ENCODE data around the gene IGFBP7. TPM values are rescaled to one million over a fixed set of nuclear protein-coding genes. Genes with fewer than 3 reads are reported as not detected.

Gene IGFBP7
- total and polyA plus RNA-seq, 2 of the 8 experiments (the other 6 are each of a cell fraction or from before 2014, with no cell fraction given): 0.17 to 0.48 TPM

GRCh38 chr4:57083090-57083489, 27.1 kb downstream of the IGFBP7 start:
- H3K36me3 ChIP-seq (ENCODE audit: control insufficient read depth in 2 of 4, insufficient read depth in 4 of 4, low read length in 3 of 4): no peaks in the 10 kb centered on the region
- 46% methylated on average over 2 of the region's 2 CpGs; no CpG with 5 or more reads in 1 of the 2 experiments for WGBS, 2 experiments (ENCODE audit: extremely low coverage in 1 of 2, insufficient coverage in 1 of 2, insufficient read length in 1 of 2, insufficient replicate concordance in 2 of 2, low coverage in 1 of 2, low lambda C conversion rate in 2 of 2, missing lambda C conversion rate in 1 of 2)
- H3K27me3 ChIP-seq (replicated peaks in 1 of 4; ENCODE audit: control insufficient read depth in 3 of 4, extremely low read depth in 1 of 4, insufficient read depth in 3 of 4, low read length in 3 of 4): no peaks in the 10 kb centered on the region
- H4K91ac ChIP-seq (replicated peaks; ENCODE audit: insufficient read length, low read length): no peak overlapping the region
- no peak overlapping the region for H3K4me3 ChIP-seq (ENCODE audit: extremely low read depth in 1 of 4, insufficient read depth in 2 of 4, low read depth in 3 of 4, low read length in 4 of 4)
- no peak overlapping the region for H2AK5ac ChIP-seq (ENCODE audit: low read depth, low read length)
- H4K8ac ChIP-seq (ENCODE audit: extremely low read depth, insufficient read depth, low read length): no peak overlapping the region
- H4K5ac ChIP-seq (ENCODE audit: insufficient read length, low read depth, low read length): no peak overlapping the region
- no peak overlapping the region for H3K27ac ChIP-seq (ENCODE audit: low read depth, low read length)
- FAIRE-seq (no peak), DNase-seq (ENCODE audit: low read depth in 1 of 2, low spot score in 2 of 2) (no peak)
- H2BK20ac ChIP-seq (ENCODE audit: low read length): no peak overlapping the region
- no peaks in the 10 kb centered on the region for H3K79me2 ChIP-seq (ENCODE audit: control insufficient read depth in 1 of 2, insufficient read depth in 2 of 2, low read length in 2 of 2)
- H2BK12ac ChIP-seq (ENCODE audit: low read depth, low read length): no peak overlapping the region
- no peak overlapping the region for H3K18ac ChIP-seq (ENCODE audit: extremely low read depth, low read length)
- no peaks in the 10 kb centered on the region for H3K9me3 ChIP-seq (ENCODE audit: insufficient read depth in 2 of 2, low read depth in 1 of 2, low read length in 1 of 2)
- no peaks in the 10 kb centered on the region for H4K20me1 ChIP-seq (replicated peaks in 1 of 2; ENCODE audit: control insufficient read depth in 1 of 2, insufficient read depth in 2 of 2, low read length in 2 of 2)
- CTCF ChIA-PET (ENCODE audit: partially characterized antibody): interaction anchor here (0.7 to 1.5 kb wide), 5 partner anchors 11 to 80 kb away, joined by 3 to 8 read pairs (median 4); no protein-coding TSS in a partner anchor
- H3K4me2 ChIP-seq (ENCODE audit: insufficient read depth in 1 of 2, low read depth in 2 of 2, low read length in 2 of 2): no peak overlapping the region
- no peak for TF ChIP-seq CEBPB (IDR thresholded peaks at IDR 0.05; ENCODE audit: low read depth, low read length)
- TF ChIP-seq SRF (IDR thresholded peaks at IDR 0.05; ENCODE audit: low read depth, low read length): no peak
- no peak for TF ChIP-seq SUZ12 (IDR thresholded peaks at IDR 0.05; ENCODE audit: low read length)
- TF ChIP-seq CREB1 (IDR thresholded peaks at IDR 0.05): no peak
- no peak overlapping the region for H3K56ac ChIP-seq (replicated peaks; ENCODE audit: insufficient read length, low read depth, low read length)
- no peak overlapping the region for H3K4ac ChIP-seq (replicated peaks; ENCODE audit: insufficient read length, low read depth, low read length)
- H2BK5ac ChIP-seq (ENCODE audit: low read depth, low read length): no peak overlapping the region
- H2AFZ ChIP-seq (ENCODE audit: low read length): no peak overlapping the region
- H2BK120ac ChIP-seq (replicated peaks; ENCODE audit: low read depth, low read length): no peak overlapping the region
- H3K14ac ChIP-seq (ENCODE audit: insufficient read length): no peak overlapping the region
- H3K4me1 ChIP-seq (replicated peaks in 1 of 4; ENCODE audit: control insufficient read depth in 3 of 4, insufficient read depth in 4 of 4, low read length in 3 of 4): peaks cover 1 to 6% (median 6%) of the 10 kb centered on the region in 4 experiments; a peak in 6 of 7 replicates
- H3K9ac ChIP-seq (replicated peaks in 1 of 4; ENCODE audit: extremely low read depth in 1 of 4, low read depth in 3 of 4, low read length in 3 of 4): no peak overlapping the region
- H3K79me1 ChIP-seq (ENCODE audit: low read depth, low read length): no peaks in the 10 kb centered on the region
- H2BK15ac ChIP-seq (ENCODE audit: low read length): no peak overlapping the region
- H3K23me2 ChIP-seq (ENCODE audit: low read depth, low read length): no peaks in the 10 kb centered on the region
- POLR2A ChIA-PET (ENCODE audit: partially characterized antibody): no interaction called here
- H3K23ac ChIP-seq (ENCODE audit: insufficient read length): no peak overlapping the region
